GM18499 (cell line): Measurements from ENCODE around the gene CPZ.
"Not testable (repeated sequence)": the region's sequence is repeated elsewhere in the genome, so short reads cannot be mapped to it uniquely, and the experiment has no call there.

Source experiments
- ATAC-seq: cut with Tn5 transposase; IDR thresholded peaks from one replicate; pipeline ENCODE4 v1.9.1; 2021; ENCODE audit warnings: moderate number of reproducible peaks; ENCODE audit not compliant: insufficient read depth, unreplicated experiment

CPZ gene

DNA sequence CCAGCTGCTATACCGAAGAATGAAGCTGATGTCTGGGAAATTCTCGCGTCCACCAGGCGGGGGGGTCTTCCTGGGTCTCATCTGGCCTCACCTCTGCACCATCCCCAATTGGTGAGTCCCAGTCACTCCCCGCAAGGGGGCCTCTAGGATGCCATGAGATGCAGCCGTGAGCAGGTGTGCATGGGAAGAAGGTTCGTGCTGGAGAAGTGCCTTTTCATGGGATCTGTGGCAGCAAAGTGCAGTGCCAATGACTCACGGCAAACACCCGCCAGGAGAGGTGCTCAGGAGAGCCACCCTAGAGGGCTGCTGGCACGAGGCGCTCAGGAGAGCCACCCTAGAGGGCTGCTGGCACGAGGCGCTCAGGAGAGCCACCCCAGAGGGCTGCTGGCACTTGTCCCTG lies 55.1 kb downstream of the CPZ start:
- ATAC-seq = no peak

- ATAC-seq = no peak
Measured at GRCh38 chr4:8648296-8648695, 55.7 kb downstream of the CPZ start.

GRCh38 chr4:8648816-8649630 lies 56.5 kb downstream of the CPZ start:
- no peak for ATAC-seq

- no peak for ATAC-seq
Measured at GRCh38 chr4:8649631-8650361, 57.2 kb downstream of the CPZ start.

DNA sequence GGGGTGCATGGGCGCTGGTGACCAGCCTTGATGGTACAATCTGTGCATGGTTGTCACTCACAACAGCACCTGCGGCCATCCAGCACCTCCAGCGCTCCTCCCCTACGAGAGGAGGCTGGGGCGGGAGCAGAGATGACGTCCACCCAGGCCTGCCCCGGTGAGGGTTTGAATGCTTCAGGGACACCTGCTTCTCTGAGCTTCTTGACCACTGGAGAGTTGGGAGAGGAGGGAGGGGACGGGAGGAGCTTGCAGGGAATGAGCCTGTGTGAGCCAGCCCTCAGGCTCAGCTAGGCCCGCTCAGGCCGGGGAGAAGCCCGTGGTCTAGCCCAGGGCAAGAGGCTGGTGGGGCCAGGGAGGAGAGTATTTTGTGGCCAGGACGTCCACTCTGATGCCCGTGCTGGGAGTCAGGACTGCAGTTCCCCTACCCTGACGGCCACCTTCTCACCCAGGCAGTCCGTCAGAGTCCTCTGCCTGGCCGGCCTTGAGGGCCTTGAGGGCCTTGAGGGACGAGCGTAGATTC lies 59.2 kb downstream of the CPZ start:
- ATAC-seq = no peak

- ATAC-seq = no peak
Measured at GRCh38 chr4:8652181-8653078, 59.9 kb downstream of the CPZ start.

- no peak for ATAC-seq
Measured at GRCh38 chr4:8653326-8654000, 60.9 kb downstream of the CPZ start.

GRCh38 chr4:8654139-8654538 lies 61.6 kb downstream of the CPZ start:
- not testable (repeated sequence) for ATAC-seq

DNA sequence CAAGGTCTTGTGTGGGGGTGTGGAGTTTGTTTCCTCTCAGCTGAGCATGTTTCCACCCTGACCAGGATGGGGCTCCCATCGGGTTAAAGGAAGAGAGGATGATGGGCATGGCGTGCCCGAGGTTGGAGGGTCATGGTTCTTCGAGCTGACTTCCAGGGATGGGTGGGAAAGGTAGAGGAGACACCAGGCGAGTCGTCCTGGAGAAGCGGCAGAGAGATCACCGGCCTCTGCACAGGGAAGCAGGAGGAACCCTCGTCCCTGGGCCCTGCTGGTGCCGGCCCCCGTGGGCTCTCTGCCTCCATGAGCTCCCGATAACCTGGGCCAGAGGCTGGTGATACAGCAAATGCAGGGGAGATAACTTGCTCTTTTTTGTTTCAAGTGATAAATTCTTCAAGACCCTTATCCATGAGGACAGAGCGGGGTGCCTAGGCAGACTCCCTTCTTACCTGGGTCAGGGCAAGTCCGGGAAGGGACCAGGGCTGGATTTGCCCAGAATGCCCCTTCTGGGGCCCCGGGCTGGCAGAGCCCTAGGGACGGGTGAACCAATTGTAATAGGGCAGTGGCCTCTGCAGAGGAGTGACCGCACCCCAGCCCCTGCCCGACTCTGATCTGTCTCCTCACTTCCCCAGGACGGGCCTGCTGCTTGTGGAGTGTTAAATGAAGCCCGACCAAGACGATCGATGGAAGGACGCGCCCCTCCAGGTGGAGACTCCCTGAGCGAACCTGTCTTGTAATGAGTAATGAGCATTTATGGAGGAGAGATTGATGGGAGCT lies 63.0 kb downstream of the CPZ start:
- ATAC-seq = no peak

DNA sequence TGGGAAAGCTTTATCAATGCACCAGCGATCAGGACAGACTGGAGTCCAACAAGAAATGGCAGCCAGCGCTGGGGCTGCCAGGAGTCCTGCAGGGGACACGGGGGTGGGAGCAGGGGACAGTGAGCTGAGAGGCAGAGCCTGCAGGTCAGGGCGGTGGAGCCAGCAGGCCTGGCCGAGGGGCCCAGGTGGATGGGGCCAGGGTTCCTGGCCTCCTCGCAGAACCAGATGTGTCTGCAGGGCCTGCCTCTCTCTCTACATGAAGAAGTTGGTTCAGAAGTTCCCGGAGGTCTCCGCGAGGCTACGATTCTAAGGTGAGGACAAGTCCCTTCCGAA lies 63.6 kb downstream of the CPZ start:
- ATAC-seq = no peak

DNA sequence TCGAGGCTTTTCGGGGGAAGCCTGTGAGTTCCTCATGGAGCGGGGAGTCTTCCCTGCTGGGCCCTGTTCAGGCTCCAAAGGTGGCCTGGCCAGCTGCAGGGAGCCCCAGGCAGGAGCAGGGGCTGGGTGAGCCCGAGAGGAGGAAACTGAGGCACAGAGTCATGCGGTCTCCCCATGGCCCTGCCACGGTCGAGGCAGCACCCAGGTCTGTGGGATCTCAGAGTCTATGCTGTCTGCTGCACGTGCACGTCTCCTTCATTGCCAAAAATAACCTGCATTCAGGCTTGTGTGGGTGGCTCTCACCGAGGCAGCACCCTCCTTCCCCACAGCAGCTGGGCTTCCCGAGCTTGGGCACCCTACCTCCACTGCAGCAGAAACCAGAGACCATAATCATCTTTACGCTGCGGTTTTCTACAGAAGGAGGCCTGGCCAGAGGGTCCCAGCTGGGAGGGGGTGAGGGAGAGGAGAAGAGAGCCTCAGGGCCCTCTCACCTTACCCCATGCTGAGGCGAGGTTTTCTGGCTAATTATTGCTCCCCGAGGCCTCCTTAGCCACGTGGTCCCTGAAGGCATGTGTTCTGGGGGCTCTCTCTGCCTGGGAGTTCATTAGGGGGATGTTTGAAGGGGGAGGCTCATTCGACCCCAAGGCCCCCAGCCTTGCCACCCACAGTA lies 64.3 kb downstream of the CPZ start:
- ATAC-seq = no peak

GRCh38 chr4:8657381-8658088 lies 65.0 kb downstream of the CPZ start:
- ATAC-seq = no peak

GRCh38 chr4:8662776-8663175 lies 70.2 kb downstream of the CPZ start:
- no peak for ATAC-seq

- no peak for ATAC-seq
Measured at GRCh38 chr4:8664031-8664805, 71.7 kb downstream of the CPZ start.

GRCh38 chr4:8664976-8665375 lies 72.4 kb downstream of the CPZ start:
- no peak for ATAC-seq

DNA sequence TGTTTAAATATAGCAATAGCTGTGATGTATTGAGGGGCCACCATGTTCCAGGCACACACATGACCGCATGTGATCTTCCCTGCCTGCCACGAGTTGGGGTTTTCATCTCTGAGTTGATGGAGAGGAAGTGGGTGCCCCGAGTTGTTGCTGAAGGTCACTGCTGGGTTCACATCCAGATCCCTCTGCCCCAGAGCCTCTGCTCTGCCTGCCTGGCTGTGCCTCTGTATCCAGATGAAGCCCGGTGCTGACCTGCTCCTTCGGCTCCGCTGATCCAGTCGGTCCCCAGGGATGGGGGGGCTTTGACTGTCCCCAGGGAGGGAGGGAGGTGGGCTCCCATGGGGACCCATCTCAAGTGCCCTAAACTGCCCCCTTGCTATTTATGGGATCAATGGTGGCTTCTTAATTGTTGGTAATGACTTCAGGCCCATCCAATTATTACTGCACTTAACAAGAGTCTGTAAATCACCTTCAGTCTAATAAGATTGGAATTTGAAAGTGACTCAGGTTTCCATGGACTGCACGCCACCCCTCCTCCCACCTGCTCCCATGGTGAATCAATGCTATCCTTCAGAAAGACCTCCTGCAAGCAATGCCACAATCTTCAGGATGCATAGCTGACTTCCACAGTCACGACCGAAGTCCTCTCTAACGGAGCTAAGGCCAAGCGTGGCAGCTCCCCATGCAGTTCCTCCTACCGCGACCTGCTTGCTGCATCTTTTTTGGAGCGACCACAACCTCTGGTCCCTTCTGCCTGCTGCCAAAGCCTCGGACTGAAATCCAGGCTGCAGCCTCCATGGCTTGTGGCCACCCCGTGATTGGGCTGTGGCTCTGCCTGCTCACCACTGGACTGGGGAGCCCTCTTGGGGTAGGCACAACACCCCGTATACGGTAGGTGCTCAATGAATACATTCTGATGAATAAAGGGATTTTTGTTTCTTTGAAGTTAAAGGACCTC lies 73.1 kb downstream of the CPZ start:
- ATAC-seq = no peak
